Stimulated activated memory B cell treated with anti-CD40 and anti-IgM and Interleukin-4, amounts not matched to agents 10 μg/mL and 1 μg/mL and 100 μg/mL, for 72 hours (primary cell): ENCODE results near the gene BHLHA9.
"Not testable (repeated sequence)": the region's sequence is repeated elsewhere in the genome, so short reads cannot be mapped to it uniquely, and the experiment has no call there.

Experiments used
- ATAC-seq: fragments of 150-1000 bp; cut with Tn5 transposase; 2 replicates; pipeline ENCODE4 v1.10.0; 2021
- H3K27ac Mint-ChIP-seq: one replicate; pipeline ENCODE4 v1.8.0; 2022; ENCODE audit warnings: mild to moderate bottlenecking, mixed read lengths
- H3K27me3 Mint-ChIP-seq: one replicate; pipeline ENCODE4 v1.8.0; 2022; ENCODE audit warnings: mixed read lengths
- H3K36me3 Mint-ChIP-seq: one replicate; pipeline ENCODE4 v1.8.0; 2022; ENCODE audit warnings: mixed read lengths
- H3K4me1 Mint-ChIP-seq: one replicate; pipeline ENCODE4 v1.8.0; 2022; ENCODE audit warnings: mixed read lengths
- H3K4me3 Mint-ChIP-seq: one replicate; pipeline ENCODE4 v1.8.0; 2022; ENCODE audit warnings: mild to moderate bottlenecking, moderate library complexity, mixed read lengths
- H3K9me3 Mint-ChIP-seq: one replicate; pipeline ENCODE4 v1.8.0; 2022; ENCODE audit warnings: mixed read lengths

BHLHA9 gene

GRCh38 chr17:1304522-1304921, 34.3 kb downstream of the BHLHA9 start:
- Mint-ChIP-seq H3K27me3 (peaks cover 46% of the 10 kb centered on the region), H3K9me3 (no peaks in the 10 kb centered on the region), H3K36me3 (no peaks in the 10 kb centered on the region), H3K4me1 (no peaks in the 10 kb centered on the region), H3K27ac (no peak overlapping the region), H3K4me3 (no peak overlapping the region)
- no peak for ATAC-seq

DNA sequence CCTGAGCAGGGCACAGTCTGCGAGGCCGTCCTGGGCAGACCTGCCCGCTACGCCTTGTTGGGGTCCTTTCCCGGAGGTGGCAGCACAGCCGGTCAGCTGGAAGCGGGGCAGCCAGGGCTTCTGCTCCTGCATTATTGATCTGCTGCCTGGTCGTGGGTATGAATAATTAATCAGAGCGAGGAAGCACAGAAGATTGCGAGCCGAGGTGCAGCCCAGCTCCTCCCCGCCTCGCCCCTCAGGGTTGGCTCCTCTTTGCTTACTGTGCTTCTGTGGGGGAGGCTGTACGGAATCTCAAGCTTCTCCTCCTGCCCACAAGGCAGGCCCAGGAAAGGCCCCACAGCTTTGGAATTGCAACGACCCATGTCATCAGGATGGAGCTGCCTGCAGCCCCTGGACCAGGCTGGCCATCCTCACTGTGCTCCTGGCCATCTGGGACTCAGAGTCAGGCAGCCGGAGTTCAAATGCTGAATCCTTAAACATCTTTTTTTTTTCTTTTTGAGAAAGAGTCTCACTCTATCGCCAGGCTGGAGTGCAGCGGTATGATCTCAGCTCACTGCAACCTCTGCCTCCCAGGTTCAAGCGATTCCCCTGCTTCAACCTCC, 34.8 kb downstream of the BHLHA9 start:
- no peaks in the 10 kb centered on the region for H3K9me3 Mint-ChIP-seq
- ATAC-seq: no peak

GRCh38 chr17:1307829-1308228, 37.6 kb downstream of the BHLHA9 start:
- H3K4me3 Mint-ChIP-seq, H3K4me1 Mint-ChIP-seq, H3K27ac Mint-ChIP-seq, H3K9me3 Mint-ChIP-seq, ATAC-seq, H3K36me3 Mint-ChIP-seq: not testable (repeated sequence)
- H3K27me3 Mint-ChIP-seq: peaks cover 18% of the 10 kb centered on the region

More for the DNA sequence above, 34.8 kb downstream of the BHLHA9 start:
- H3K27me3 Mint-ChIP-seq: peaks cover 40% of the 10 kb centered on the region
- H3K4me3 Mint-ChIP-seq: no peak overlapping the region
- H3K27ac Mint-ChIP-seq: no peak overlapping the region
- H3K4me1 Mint-ChIP-seq: no peaks in the 10 kb centered on the region
- no peaks in the 10 kb centered on the region for H3K36me3 Mint-ChIP-seq

- H3K9me3 Mint-ChIP-seq: no peaks in the 10 kb centered on the region
- no peaks in the 10 kb centered on the region for H3K36me3 Mint-ChIP-seq
- no peak overlapping the region for H3K4me3 Mint-ChIP-seq
- peaks cover 25% of the 10 kb centered on the region for H3K27me3 Mint-ChIP-seq
- ATAC-seq: no peak
- H3K4me1 Mint-ChIP-seq: no peaks in the 10 kb centered on the region
- H3K27ac Mint-ChIP-seq: no peak overlapping the region
Observed at GRCh38 chr17:1312261-1312870, 42.1 kb downstream of the BHLHA9 start.

DNA sequence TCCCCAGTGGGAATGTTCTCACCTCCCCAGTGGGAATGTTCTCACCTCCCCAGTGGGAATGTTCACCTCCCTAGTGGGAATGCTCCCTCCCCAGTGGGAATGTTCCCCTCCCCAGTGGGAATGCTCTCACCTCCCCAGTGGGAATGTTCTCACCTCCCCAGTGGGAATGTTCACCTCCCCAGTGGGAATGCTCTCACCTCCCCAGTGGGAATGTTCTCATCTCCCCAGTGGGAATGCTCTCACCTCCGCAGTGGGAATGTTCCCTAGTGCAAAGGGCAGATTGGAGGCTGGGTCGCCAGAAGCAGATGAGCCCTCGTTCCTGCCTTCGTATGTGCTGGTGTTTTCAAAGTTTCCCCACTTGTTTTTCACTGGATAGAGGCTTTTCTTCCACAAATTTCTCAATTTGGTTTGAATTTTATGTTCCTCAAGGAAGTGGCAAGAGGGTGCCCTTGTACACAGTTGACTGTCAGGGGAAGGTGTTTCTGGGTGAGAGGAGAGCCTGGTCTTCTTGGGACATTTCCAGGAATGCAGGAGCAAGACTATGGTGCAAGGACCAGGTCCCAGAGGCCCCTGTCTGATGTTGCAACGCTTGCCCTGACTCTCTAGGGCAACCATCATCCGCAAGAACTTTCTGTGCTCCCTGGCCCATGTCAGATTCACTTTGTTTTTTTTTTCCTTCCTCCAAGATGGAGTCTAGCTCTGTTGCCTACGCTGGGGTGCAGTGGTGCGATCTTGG, 43.2 kb downstream of the BHLHA9 start:
- Mint-ChIP-seq H3K27ac (no peak overlapping the region), H3K27me3 (peaks cover 25% of the 10 kb centered on the region), H3K4me1 (no peaks in the 10 kb centered on the region), H3K4me3 (no peak overlapping the region), H3K36me3 (no peaks in the 10 kb centered on the region), H3K9me3 (no peaks in the 10 kb centered on the region)
- ATAC-seq: no peak

DNA sequence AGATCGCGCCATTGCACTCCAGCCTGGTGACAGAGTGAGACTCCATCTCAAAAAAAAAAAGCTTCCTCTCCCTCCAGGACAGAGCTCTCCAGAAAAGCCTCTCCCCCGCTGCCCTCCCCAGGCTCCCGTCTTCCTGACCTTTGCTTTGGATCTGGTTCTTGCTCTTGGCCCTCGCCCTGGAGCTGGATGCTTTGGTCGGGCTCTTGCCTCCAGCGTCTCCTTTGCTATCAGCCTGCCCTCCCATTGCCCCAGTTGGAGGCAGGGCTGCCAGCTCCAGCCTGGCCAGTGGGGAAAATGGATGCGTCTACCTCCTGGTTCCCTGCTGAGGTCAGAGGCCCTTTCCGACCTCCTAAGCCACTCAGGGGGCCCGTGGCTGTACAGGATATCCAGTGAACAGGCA, 45.2 kb downstream of the BHLHA9 start:
- Mint-ChIP-seq H3K27me3 (peaks cover 35% of the 10 kb centered on the region), H3K9me3 (no peaks in the 10 kb centered on the region), H3K4me3 (no peak overlapping the region), H3K27ac (no peak overlapping the region), H3K36me3 (no peaks in the 10 kb centered on the region), H3K4me1 (no peaks in the 10 kb centered on the region)
- ATAC-seq: no peak

- Mint-ChIP-seq H3K27ac (no peak overlapping the region), H3K27me3 (peaks cover 35% of the 10 kb centered on the region), H3K4me3 (no peak overlapping the region), H3K36me3 (no peaks in the 10 kb centered on the region), H3K4me1 (no peaks in the 10 kb centered on the region), H3K9me3 (no peaks in the 10 kb centered on the region)
- no peak for ATAC-seq
Observed at GRCh38 chr17:1315891-1316403, 45.7 kb downstream of the BHLHA9 start.
